ENCODE measurements around the gene GRM8.

The GRM8 gene

DNA sequence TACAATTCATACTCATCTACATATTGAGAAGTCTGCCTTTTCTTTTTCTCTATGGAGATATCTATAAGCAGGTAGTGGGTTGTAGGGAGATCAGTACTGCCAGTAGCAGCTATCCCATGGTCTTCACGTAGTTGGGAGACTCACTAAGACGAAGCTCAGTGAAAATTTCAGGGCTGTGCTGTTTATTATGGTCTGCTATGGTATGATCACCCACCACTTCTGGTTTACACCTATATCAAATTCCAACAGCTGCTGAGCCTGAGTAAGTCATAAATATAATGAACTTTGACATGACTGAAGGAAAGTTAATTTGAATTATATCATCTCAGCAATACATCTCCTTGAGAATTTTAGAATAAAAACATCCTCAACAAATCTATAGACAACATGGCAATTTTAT is 741.7 kb downstream of the GRM8 start:
- no peak for DNase-seq (ENCODE audit: low spot score)

DNA sequence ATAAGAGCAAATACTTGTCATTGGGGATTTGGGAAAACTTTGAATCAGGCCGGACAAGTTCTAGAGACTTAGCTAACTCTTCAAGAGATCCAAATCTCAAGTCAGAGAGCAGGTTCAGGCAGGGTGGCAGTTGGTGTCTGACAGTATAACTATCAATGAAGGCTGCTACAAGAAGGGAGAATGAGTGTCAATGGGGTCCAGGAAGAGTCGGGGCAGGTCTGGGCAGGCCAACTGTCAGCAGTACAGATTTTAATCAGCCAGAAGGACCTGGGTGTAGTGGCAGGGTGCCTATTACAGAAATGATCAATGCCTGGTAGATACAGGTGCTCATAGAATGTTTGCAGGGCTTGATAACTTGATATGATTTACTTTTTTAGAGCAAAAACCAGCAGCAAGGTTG is 751.1 kb downstream of the GRM8 start:
- no peak for DNase-seq (ENCODE audit: low spot score)

GRCh38 chr7:126499481-126499880 is 753.3 kb downstream of the GRM8 start:
- no peak for DNase-seq (ENCODE audit: low spot score)

- no peak for DNase-seq (ENCODE audit: low spot score)
These were observed 757.0 kb downstream of the GRM8 start for GRCh38 chr7:126495733-126496132.

GRCh38 chr7:126495001-126495400 is 757.7 kb downstream of the GRM8 start:
- no peak for DNase-seq (ENCODE audit: low spot score)

DNA sequence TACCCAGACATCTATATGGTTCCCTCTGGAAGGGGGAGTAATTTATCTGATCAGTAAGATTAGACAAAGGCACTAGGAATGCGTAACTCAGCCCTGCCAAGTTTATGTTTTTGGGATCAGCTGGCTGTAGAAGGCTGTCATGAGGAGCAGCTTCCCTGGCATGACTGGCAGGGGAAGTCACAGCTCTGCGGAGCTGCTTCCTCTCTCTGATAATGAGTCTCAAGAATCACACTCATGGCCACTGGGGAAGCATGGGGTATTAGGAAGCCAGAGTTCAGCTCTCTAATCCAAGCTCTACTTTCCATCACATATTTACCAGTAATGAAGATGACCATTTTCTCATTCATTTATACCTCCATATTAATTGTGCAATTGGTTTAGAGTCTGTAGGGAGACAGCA is 758.9 kb downstream of the GRM8 start:
- DNase-seq (ENCODE audit: low spot score), result no peak

GRCh38 chr7:126489874-126490273 is 762.9 kb downstream of the GRM8 start:
- DNase-seq (ENCODE audit: low spot score), result no peak

- DNase-seq (ENCODE audit: low spot score), result no peak
These were observed 764.9 kb downstream of the GRM8 start for GRCh38 chr7:126487728-126488442.

GRCh38 chr7:126486806-126487205 is 765.9 kb downstream of the GRM8 start:
- DNase-seq (ENCODE audit: low spot score), result no peak

GRCh38 chr7:126485791-126486190 is 767.0 kb downstream of the GRM8 start:
- no peak for DNase-seq (ENCODE audit: low spot score)

DNA sequence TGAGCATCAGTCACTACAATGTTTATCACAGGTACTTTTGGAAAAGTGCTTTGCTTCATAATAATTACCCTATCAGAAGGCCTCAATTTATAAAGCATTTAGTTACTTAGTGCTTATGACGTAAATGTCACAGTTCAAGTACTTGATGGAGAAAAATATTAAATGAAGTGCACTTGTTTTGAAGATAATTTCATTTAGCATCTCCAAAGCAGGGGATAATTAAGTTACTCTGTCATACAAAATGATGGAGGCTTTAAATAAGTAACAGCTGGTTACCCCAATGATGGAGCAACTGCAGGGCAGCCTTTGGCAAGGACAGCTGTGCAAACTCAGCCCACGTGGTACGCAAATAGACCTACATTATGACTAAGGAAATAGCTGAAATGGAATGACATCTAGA is 768.8 kb downstream of the GRM8 start:
- no peak for DNase-seq (ENCODE audit: low spot score)

GRCh38 chr7:126472825-126473224 is 779.9 kb downstream of the GRM8 start:
- no peak for DNase-seq (ENCODE audit: low spot score)

DNA sequence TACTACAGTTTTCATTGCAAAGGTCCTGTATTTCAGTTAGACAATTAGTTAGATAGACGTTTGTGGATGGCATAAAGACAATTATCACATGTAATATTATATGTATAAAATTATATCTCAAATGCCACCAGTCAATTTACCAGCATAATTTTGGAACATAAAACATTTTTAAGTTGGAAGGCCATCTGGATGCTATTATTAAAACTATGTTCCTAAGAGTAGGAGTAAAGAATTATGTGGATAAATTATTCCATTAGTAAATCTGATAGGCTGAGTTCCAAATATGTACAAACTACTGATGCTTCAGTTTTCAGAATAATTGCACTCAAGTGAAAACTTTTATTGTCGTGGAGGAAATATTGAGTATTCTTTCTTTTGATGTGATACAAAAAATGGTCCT is 790.3 kb downstream of the GRM8 start:
- DNase-seq (ENCODE audit: low spot score), result no peak

DNA sequence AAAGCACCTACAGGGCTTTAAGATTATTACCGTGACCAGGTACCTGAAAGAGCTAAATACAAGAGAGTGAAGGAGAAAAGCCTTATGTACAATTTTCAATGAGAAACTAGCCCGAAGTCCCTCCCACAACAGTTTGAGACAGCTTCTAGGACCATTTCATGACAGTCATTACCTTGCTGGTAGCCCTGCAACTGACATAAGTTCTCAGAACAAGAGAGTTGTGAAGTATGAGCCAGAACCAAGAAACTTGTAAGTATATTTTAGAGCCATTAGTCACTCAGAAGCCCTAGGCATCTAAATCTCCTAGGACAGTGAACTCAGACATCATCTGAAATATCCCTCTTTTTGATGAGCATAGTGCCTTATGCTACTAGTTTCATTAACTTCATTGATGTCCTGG is 792.1 kb downstream of the GRM8 start:
- no peak for DNase-seq (ENCODE audit: low spot score)

DNA sequence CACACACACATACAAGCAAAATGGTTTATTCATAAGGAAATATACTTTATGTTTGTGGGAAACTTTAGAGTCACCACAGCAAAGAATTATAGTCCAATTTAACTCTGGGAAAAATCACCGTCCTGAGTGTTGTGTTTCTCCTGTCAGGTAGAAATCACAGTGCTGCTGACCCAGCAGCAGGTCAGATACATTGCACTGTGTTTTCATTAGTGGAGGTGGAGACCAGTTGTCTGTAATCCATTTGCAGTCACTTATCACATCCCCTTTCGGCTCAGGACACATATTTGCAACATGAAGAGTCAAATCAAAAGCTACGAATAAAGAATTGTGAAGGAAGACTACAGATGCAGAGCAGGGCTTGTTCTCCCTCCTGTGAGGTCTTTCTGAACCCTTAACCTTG is 799.6 kb downstream of the GRM8 start:
- no peak for DNase-seq (ENCODE audit: low spot score)

DNA sequence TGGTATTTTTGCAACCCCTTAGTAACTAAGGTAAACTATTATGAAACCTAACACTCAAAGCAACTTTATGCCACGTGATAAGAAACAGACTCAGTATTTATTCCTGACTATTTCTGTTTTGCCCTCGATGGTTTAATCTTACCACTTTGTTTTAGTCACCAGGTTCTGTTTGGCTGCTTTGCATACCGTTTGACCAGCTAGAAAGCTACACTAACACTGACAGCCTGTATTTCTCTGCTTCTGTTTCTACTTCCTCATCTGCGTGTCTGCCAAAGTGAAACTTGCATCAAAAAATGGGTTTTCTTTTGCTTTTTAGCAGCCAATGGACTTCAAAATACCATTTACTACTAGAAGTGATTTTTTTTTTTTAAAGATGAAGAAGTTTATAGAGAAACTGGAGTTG is 802.5 kb downstream of the GRM8 start:
- no peak for DNase-seq (ENCODE audit: low spot score)

- DNase-seq (ENCODE audit: low spot score), result no peak
These were observed 803.0 kb downstream of the GRM8 start for GRCh38 chr7:126449611-126450268.

- no peak for DNase-seq (ENCODE audit: low spot score)
These were observed 804.8 kb downstream of the GRM8 start for GRCh38 chr7:126447984-126448383.

- no peak for DNase-seq (ENCODE audit: low spot score)
These were observed 806.8 kb downstream of the GRM8 start for GRCh38 chr7:126445991-126446390.

DNA sequence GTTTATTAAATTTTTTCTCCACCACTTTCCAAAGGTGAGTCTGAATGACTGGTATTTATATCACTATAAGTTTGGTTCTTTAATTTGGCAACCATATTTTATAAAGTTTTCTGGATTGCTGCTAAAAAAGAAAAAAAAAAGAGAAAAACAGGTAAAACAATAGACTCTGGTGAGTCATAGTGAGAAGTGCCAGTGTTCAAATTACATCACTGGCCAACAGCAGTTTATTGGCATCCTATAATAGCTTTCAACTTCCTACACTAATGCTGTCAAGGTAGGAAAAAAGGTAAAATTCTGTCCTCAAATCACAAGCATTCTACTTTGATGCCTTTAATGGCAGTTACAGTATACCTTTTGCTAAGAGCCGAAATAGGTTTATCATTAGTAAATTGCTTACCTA is 808.8 kb downstream of the GRM8 start:
- no peak for DNase-seq (ENCODE audit: low spot score)

DNA sequence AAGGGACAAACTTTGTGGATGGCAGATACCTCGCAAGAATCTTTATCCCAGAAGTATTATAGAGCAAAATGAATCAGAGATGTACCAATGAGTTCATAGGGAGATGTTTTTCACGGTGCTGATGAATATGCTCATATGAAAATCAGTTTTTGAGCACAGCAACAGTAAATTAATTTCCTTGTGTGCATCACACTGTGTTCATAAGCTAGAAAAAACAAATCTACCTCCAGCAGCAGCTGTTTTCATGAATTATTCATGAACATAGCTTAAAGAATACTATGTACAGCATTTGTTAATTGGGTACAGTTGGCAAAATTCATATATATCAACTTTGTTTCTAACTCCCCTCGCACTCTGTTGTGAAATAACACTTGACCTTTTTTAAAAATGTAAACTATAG is 809.8 kb downstream of the GRM8 start:
- no peak for DNase-seq (ENCODE audit: low spot score)

DNA sequence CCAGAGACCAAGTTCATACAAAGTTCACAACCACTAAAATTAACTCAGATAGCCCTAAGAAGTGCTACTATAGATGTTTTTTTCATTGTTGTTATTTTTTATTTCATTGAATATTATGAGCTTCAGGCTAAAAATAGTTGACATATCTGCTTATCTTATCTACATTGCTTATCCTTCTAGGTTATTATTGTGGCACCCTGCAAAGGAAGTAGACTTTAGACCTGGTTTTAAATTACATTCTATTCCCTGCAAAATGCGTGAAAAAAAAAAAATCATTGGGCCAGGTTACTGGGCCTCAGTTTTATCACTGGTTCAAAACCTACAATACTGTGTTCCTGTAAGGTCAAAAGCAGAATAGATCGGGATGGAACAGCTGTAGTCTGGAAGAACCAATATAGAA is 811.0 kb downstream of the GRM8 start:
- no peak for DNase-seq (ENCODE audit: low spot score)

DNA sequence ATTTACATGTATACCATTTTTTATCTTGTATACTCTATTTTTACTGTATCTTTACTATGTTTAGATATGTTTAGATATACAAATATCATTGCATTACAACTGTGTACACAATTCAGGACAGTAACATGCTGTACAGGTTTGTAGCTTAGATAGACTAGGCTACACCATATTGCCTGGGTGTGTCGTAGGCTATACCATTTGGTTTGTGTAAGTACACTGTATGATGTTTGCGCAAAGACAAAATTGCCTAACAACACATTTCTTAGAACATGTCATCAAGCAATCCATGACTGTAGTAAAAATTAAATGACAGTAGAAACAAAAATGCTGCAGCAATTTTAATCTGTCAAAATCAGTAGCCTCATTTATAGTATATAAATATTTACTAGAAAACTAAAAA is 812.2 kb downstream of the GRM8 start:
- DNase-seq (ENCODE audit: low spot score), result no peak

GRCh38 chr7:126436213-126436868 is 816.4 kb downstream of the GRM8 start:
- DNase-seq (ENCODE audit: low spot score), result no peak
